Measurements from ENCODE around the gene PLD3. TPM values are rescaled to one million over a fixed set of nuclear protein-coding genes. Genes with fewer than 3 reads are reported as not detected.

The PLD3 gene
- total RNA-seq, 3 donors from 2014 or later (not counting 1 experiment from before 2014, with no cell fraction given), result 107 to 140 (median 109) TPM

DNA sequence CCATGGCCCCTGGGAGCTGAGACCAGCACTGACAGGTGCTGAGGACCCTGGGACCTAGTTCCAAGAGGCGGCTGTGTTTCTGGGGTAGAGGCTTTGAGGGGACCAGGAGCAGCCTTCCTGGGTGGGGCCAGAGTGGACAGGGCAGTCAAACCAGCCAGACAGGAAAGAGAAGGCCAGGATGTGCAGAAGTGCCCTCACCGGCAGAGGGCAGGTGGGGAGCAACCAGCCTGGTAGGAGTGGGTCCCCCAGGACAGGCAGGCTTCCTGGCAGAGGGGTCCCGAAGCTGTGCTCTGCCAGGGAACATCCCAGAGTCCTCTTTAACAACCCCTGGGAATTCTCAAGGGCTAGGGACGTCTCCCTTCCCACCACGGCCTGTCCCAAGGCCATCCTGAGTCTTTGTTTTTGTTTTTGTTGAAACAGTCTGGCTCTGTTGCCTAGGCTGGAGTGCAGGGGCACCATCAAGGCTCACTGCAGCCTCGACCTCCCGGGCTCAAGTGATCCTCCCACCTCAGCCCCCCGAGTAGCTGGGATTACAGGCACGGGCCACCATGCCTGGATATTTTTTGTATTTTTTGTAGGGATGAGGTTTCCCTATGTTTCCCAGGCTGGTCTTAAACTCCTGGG lies 44.5 kb downstream of the PLD3 start:
- no peak for TF ChIP-seq CTCF (IDR thresholded peaks at IDR 0.05)
- peak overlapping the region in 1 of 2 donors; percentile 76 for H3K27ac Mint-ChIP-seq
- H3K27me3 ChIP-seq (ENCODE audit: control insufficient read depth, insufficient read depth, low read length), result no peaks in the 10 kb centered on the region
- H3K9me3 ChIP-seq (ENCODE audit: control insufficient read depth, insufficient read depth, low read length), result no peaks in the 10 kb centered on the region
- H3K27me3 Mint-ChIP-seq (ENCODE audit: low read depth in 2 of 2), result no peaks in the 10 kb centered on the region
- H3K27ac ChIP-seq (ENCODE audit: low read length), result no peak overlapping the region
- no peaks in the 10 kb centered on the region for H3K36me3 ChIP-seq (ENCODE audit: control insufficient read depth, insufficient read depth, low read length)
- peaks cover under 1% of the 10 kb centered on the region for H3K4me1 ChIP-seq (ENCODE audit: control insufficient read depth, insufficient read depth, low read length)
- no peak overlapping the region for H3K4me3 ChIP-seq (ENCODE audit: low read length)
- WGBS (ENCODE audit: insufficient coverage), result 76% methylated on average over 9 of the region's 9 CpGs
- DNase-seq (no peak), ATAC-seq (no peak)
- H3K36me3 Mint-ChIP-seq, result no peaks in the 10 kb centered on the region
- no peaks in the 10 kb centered on the region for H3K4me1 Mint-ChIP-seq
- intact Hi-C loops (cut with micrococcal nuclease), result no loop called here
- H3K4me3 Mint-ChIP-seq, result no peak overlapping the region
- no peaks in the 10 kb centered on the region for H3K9me3 Mint-ChIP-seq

- H3K36me3 ChIP-seq (ENCODE audit: control insufficient read depth, insufficient read depth, low read length), result no peaks in the 10 kb centered on the region
- Mint-ChIP-seq H3K27me3 (ENCODE audit: low read depth in 2 of 2) (no peaks in the 10 kb centered on the region), H3K9me3 (no peaks in the 10 kb centered on the region), H3K4me1 (peaks cover 0 to 5% of the 10 kb centered on the region in 2 donors), H3K36me3 (no peaks in the 10 kb centered on the region), H3K27ac (no peak overlapping the region), H3K4me3 (no peak overlapping the region)
- H3K9me3 ChIP-seq (ENCODE audit: control insufficient read depth, insufficient read depth, low read length), result no peaks in the 10 kb centered on the region
- no peak for TF ChIP-seq CTCF (IDR thresholded peaks at IDR 0.05)
- H3K4me3 ChIP-seq (ENCODE audit: low read length), result no peak overlapping the region
- ATAC-seq (no peak), DNase-seq (no peak)
- intact Hi-C loops (cut with micrococcal nuclease), result no loop called here
- H3K27me3 ChIP-seq (ENCODE audit: control insufficient read depth, insufficient read depth, low read length), result no peaks in the 10 kb centered on the region
- H3K4me1 ChIP-seq (ENCODE audit: control insufficient read depth, insufficient read depth, low read length), result peaks cover 11% of the 10 kb centered on the region
- no peak overlapping the region for H3K27ac ChIP-seq (ENCODE audit: low read length)
- WGBS (ENCODE audit: insufficient coverage), result 92% methylated on average over 41 of the region's 41 CpGs
These were observed 45.7 kb downstream of the PLD3 start for GRCh38 chr19:40393894-40394815.

GRCh38 chr19:40394816-40395210 lies 46.3 kb downstream of the PLD3 start:
- no peak for ATAC-seq
- no peak overlapping the region for H3K4me3 Mint-ChIP-seq
- Histone ChIP-seq H3K27me3 (ENCODE audit: control insufficient read depth, insufficient read depth, low read length) (no peaks in the 10 kb centered on the region), H3K4me1 (ENCODE audit: control insufficient read depth, insufficient read depth, low read length) (peaks cover 11% of the 10 kb centered on the region), H3K27ac (ENCODE audit: low read length) (no peak overlapping the region), H3K4me3 (ENCODE audit: low read length) (no peak overlapping the region), H3K36me3 (ENCODE audit: control insufficient read depth, insufficient read depth, low read length) (no peaks in the 10 kb centered on the region), H3K9me3 (ENCODE audit: control insufficient read depth, insufficient read depth, low read length) (no peaks in the 10 kb centered on the region)
- no peak for DNase-seq
- no peak for TF ChIP-seq CTCF (IDR thresholded peaks at IDR 0.05)
- H3K36me3 Mint-ChIP-seq, result no peaks in the 10 kb centered on the region
- no peaks in the 10 kb centered on the region for H3K27me3 Mint-ChIP-seq (ENCODE audit: low read depth in 2 of 2)
- intact Hi-C loops (cut with micrococcal nuclease), result no loop called here
- no peaks in the 10 kb centered on the region for H3K9me3 Mint-ChIP-seq
- no peak overlapping the region for H3K27ac Mint-ChIP-seq
- peaks cover 0 to 5% of the 10 kb centered on the region in 2 donors for H3K4me1 Mint-ChIP-seq
- WGBS (ENCODE audit: insufficient coverage), result 81% methylated on average over 13 of the region's 13 CpGs

Data from natural killer cell (primary cell).